ENCODE data around the gene TAS1R2. TPM values are rescaled to one million over a fixed set of nuclear protein-coding genes. Genes with fewer than 3 reads are reported as not detected.

TAS1R2 gene
- total and polyA plus RNA-seq, 4 donors = not detected

- H3K27ac ChIP-seq (ENCODE audit: low read depth in 1 of 2, low read length in 2 of 2) = no peak overlapping the region
- H3K4me3 ChIP-seq (ENCODE audit: low read length in 2 of 2) = no peak overlapping the region
- H3K4me1 ChIP-seq (ENCODE audit: control insufficient read depth in 1 of 2, insufficient read depth in 2 of 2, low read length in 2 of 2) = no peaks in the 10 kb centered on the region
- ATAC-seq (ENCODE audit: low FRiP score) (no peak), DNase-seq (no peak)
- 33 to 39% methylated on average over 13 of the region's 13 CpGs for WGBS, 2 donors
- H3K27me3 ChIP-seq (ENCODE audit: control insufficient read depth in 1 of 2, insufficient read depth in 2 of 2, low read length in 1 of 2) = no peaks in the 10 kb centered on the region
- no peaks in the 10 kb centered on the region for H3K9me3 ChIP-seq (ENCODE audit: control insufficient read depth, low read length)
- intact Hi-C loops (cut with DNase I) = no loop called here
- H3K36me3 ChIP-seq (ENCODE audit: control insufficient read depth in 1 of 2, insufficient read depth in 2 of 2, low read length in 1 of 2) = no peaks in the 10 kb centered on the region
Measured at GRCh38 chr1:18798533-18798932, 60.9 kb downstream of the TAS1R2 start.

- Histone ChIP-seq H3K9me3 (ENCODE audit: control insufficient read depth, low read length) (peaks cover 8% of the 10 kb centered on the region), H3K27ac (ENCODE audit: low read depth in 1 of 2, low read length in 2 of 2) (no peak overlapping the region), H3K4me1 (ENCODE audit: control insufficient read depth in 1 of 2, insufficient read depth in 2 of 2, low read length in 2 of 2) (no peaks in the 10 kb centered on the region), H3K36me3 (ENCODE audit: control insufficient read depth in 1 of 2, insufficient read depth in 2 of 2, low read length in 1 of 2) (no peaks in the 10 kb centered on the region), H3K27me3 (ENCODE audit: control insufficient read depth in 1 of 2, insufficient read depth in 2 of 2, low read length in 1 of 2) (no peaks in the 10 kb centered on the region), H3K4me3 (ENCODE audit: low read length in 2 of 2) (no peak overlapping the region)
- DNase-seq (no peak), ATAC-seq (ENCODE audit: low FRiP score) (no peak)
- WGBS, 2 donors = 88 to 94% methylated on average over 3 of the region's 3 CpGs
- intact Hi-C loops (cut with DNase I) = no loop called here
Measured at GRCh38 chr1:18796950-18797349, 62.5 kb downstream of the TAS1R2 start.

- intact Hi-C loops (cut with DNase I) = no loop called here
- H3K4me3 ChIP-seq (ENCODE audit: low read length in 2 of 2) = no peak overlapping the region
- peaks cover 9% of the 10 kb centered on the region for H3K9me3 ChIP-seq (ENCODE audit: control insufficient read depth, low read length)
- ATAC-seq (ENCODE audit: low FRiP score) (no peak), DNase-seq (peak in 1 of 2 donors; percentile 42)
- no peaks in the 10 kb centered on the region for H3K27me3 ChIP-seq (ENCODE audit: control insufficient read depth in 1 of 2, insufficient read depth in 2 of 2, low read length in 1 of 2)
- no peaks in the 10 kb centered on the region for H3K36me3 ChIP-seq (ENCODE audit: control insufficient read depth in 1 of 2, insufficient read depth in 2 of 2, low read length in 1 of 2)
- H3K4me1 ChIP-seq (ENCODE audit: control insufficient read depth in 1 of 2, insufficient read depth in 2 of 2, low read length in 2 of 2) = no peaks in the 10 kb centered on the region
- H3K27ac ChIP-seq (ENCODE audit: low read depth in 1 of 2, low read length in 2 of 2) = no peak overlapping the region
- WGBS, 2 donors = 79 to 87% methylated on average over 14 of the region's 14 CpGs
Measured at GRCh38 chr1:18795002-18795689, 64.3 kb downstream of the TAS1R2 start.

- WGBS, 2 donors = 67 to 83% methylated on average over 5 of the region's 5 CpGs
- H3K27me3 ChIP-seq (ENCODE audit: control insufficient read depth in 1 of 2, insufficient read depth in 2 of 2, low read length in 1 of 2) = no peaks in the 10 kb centered on the region
- H3K4me1 ChIP-seq (ENCODE audit: control insufficient read depth in 1 of 2, insufficient read depth in 2 of 2, low read length in 2 of 2) = no peaks in the 10 kb centered on the region
- no peak overlapping the region for H3K4me3 ChIP-seq (ENCODE audit: low read length in 2 of 2)
- peaks cover 9% of the 10 kb centered on the region for H3K9me3 ChIP-seq (ENCODE audit: control insufficient read depth, low read length)
- ATAC-seq (ENCODE audit: low FRiP score) (no peak), DNase-seq (peak in 1 of 2 donors; percentile 56)
- H3K36me3 ChIP-seq (ENCODE audit: control insufficient read depth in 1 of 2, insufficient read depth in 2 of 2, low read length in 1 of 2) = no peaks in the 10 kb centered on the region
- intact Hi-C loops (cut with DNase I) = no loop called here
- no peak overlapping the region for H3K27ac ChIP-seq (ENCODE audit: low read depth in 1 of 2, low read length in 2 of 2)
Measured at GRCh38 chr1:18794561-18794960, 64.9 kb downstream of the TAS1R2 start.

GRCh38 chr1:18794051-18794450, 65.4 kb downstream of the TAS1R2 start:
- H3K36me3 ChIP-seq (ENCODE audit: control insufficient read depth in 1 of 2, insufficient read depth in 2 of 2, low read length in 1 of 2) = no peaks in the 10 kb centered on the region
- H3K27me3 ChIP-seq (ENCODE audit: control insufficient read depth in 1 of 2, insufficient read depth in 2 of 2, low read length in 1 of 2) = no peaks in the 10 kb centered on the region
- no peaks in the 10 kb centered on the region for H3K4me1 ChIP-seq (ENCODE audit: control insufficient read depth in 1 of 2, insufficient read depth in 2 of 2, low read length in 2 of 2)
- no peak overlapping the region for H3K27ac ChIP-seq (ENCODE audit: low read depth in 1 of 2, low read length in 2 of 2)
- intact Hi-C loops (cut with DNase I) = no loop called here
- no peak overlapping the region for H3K4me3 ChIP-seq (ENCODE audit: low read length in 2 of 2)
- ATAC-seq (ENCODE audit: low FRiP score) (no peak), DNase-seq (peak in 1 of 2 donors; percentile 19)
- 59 to 61% methylated on average over 10 of the region's 10 CpGs for WGBS, 2 donors
- peaks cover 9% of the 10 kb centered on the region for H3K9me3 ChIP-seq (ENCODE audit: control insufficient read depth, low read length)

- ATAC-seq (ENCODE audit: low FRiP score) (no peak), DNase-seq (peak in 1 of 2 donors; percentile 42)
- H3K27ac ChIP-seq (ENCODE audit: low read depth in 1 of 2, low read length in 2 of 2) = no peak overlapping the region
- no peaks in the 10 kb centered on the region for H3K4me1 ChIP-seq (ENCODE audit: control insufficient read depth in 1 of 2, insufficient read depth in 2 of 2, low read length in 2 of 2)
- 86 to 96% methylated on average over 10 of the region's 10 CpGs for WGBS, 2 donors
- H3K4me3 ChIP-seq (ENCODE audit: low read length in 2 of 2) = no peak overlapping the region
- intact Hi-C loops (cut with DNase I) = no loop called here
- peaks cover 9% of the 10 kb centered on the region for H3K9me3 ChIP-seq (ENCODE audit: control insufficient read depth, low read length)
- no peaks in the 10 kb centered on the region for H3K36me3 ChIP-seq (ENCODE audit: control insufficient read depth in 1 of 2, insufficient read depth in 2 of 2, low read length in 1 of 2)
- no peaks in the 10 kb centered on the region for H3K27me3 ChIP-seq (ENCODE audit: control insufficient read depth in 1 of 2, insufficient read depth in 2 of 2, low read length in 1 of 2)
Measured at GRCh38 chr1:18793164-18793563, 66.3 kb downstream of the TAS1R2 start.

GRCh38 chr1:18792747-18793146, 66.7 kb downstream of the TAS1R2 start:
- Histone ChIP-seq H3K4me1 (ENCODE audit: control insufficient read depth in 1 of 2, insufficient read depth in 2 of 2, low read length in 2 of 2) (no peaks in the 10 kb centered on the region), H3K27ac (ENCODE audit: low read depth in 1 of 2, low read length in 2 of 2) (no peak overlapping the region), H3K27me3 (ENCODE audit: control insufficient read depth in 1 of 2, insufficient read depth in 2 of 2, low read length in 1 of 2) (no peaks in the 10 kb centered on the region), H3K9me3 (ENCODE audit: control insufficient read depth, low read length) (peaks cover 9% of the 10 kb centered on the region), H3K4me3 (ENCODE audit: low read length in 2 of 2) (no peak overlapping the region), H3K36me3 (ENCODE audit: control insufficient read depth in 1 of 2, insufficient read depth in 2 of 2, low read length in 1 of 2) (no peaks in the 10 kb centered on the region)
- DNase-seq (no peak), ATAC-seq (ENCODE audit: low FRiP score) (no peak)
- WGBS, 2 donors = 84 to 94% methylated on average over 3 of the region's 3 CpGs
- intact Hi-C loops (cut with DNase I) = no loop called here

Small RNA genes within 50 kb of the gene (microRNA-seq; reads per million reads assigned to microRNA genes)
- gene MIR1290 (0 reads per million in 2 donors), gene MIR4695 (0 to 0.60 reads per million in 2 donors)

Other genes starting within 250 kb of the TAS1R2 start
- gene PAX7, start 228.8 kb downstream of the TAS1R2 start, total RNA-seq = not detected
- not detected for gene PAX7, start 228.8 kb downstream of the TAS1R2 start, polyA plus RNA-seq
- gene ALDH4A1, start 42.9 kb upstream of the TAS1R2 start, total RNA-seq = 10 to 100 TPM in 1 of 2 donors, 1 to 10 TPM in 1; 9.3 to 12.7 TPM
- 1 to 10 TPM; 4.8 to 9.8 TPM for gene ALDH4A1, start 42.9 kb upstream of the TAS1R2 start, polyA plus RNA-seq
- 10 to 100 TPM; 21.5 to 34.7 TPM for gene IFFO2, start 97.0 kb upstream of the TAS1R2 start, total RNA-seq
- 1 to 10 TPM; 3.9 to 5.4 TPM for gene IFFO2, start 97.0 kb upstream of the TAS1R2 start, polyA plus RNA-seq